Renal cortex interstitium (tissue), 11 donors: Measurements from ENCODE around the gene NR4A1. TPM values are rescaled to one million over a fixed set of nuclear protein-coding genes. Genes with fewer than 3 reads are reported as not detected.

Experiments
- DNase-seq, 11 donors: peaks; one replicate each; pipeline ENCODE4 v3.0.0-alpha.2; 2013; ENCODE audit warnings: low read depth in 9 of 11, low spot score in 4 of 11; ENCODE audit errors: extremely low read depth in 1 of 11
- polyA plus RNA-seq, 3 donors: library from polyadenylated mRNA; unstranded; fragments of 120-200 nt; gene quantifications; one replicate each; pipeline ENCODE4 v1.2.1, GENCODE V29; 2013; ENCODE audit not compliant: insufficient read length in 3 of 3

NR4A1 gene
- polyA plus RNA-seq, 3 donors, result 14.8 to 43.3 (median 36.0) TPM

DNA sequence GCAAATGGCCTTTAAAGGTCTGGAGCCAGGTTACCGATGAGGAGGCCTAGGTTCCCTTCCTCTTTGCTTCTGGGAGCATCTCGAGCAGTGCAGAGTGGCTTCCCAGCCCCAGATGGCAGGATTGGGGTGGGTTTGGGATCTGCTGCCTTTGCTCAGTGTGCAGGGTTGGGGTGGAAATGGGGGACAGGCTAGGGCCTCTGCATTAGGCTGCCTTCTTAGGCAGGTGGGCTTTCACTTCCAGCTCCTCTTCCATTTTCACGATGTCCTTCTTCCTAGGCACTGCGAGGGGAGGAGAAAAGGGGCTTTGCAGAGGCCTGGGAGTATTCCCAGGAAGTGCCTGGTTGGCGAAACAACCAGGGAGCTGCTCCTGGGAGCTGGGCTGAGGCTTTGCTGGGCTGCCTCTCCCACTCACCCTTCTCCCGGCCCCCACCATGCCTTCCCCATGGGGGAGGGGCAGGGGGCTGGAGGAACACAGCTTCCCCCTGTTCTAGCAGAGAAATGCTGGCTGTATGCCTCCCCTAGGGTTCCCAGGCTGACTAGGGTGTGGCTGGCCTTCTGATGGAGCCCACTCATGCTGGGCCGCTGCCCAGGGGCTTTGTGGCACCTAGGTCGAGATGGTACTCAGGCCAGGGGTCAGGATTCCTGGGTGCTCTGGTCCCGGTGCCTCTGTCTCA, 2.4 kb downstream of the NR4A1 start:
- DNase-seq, result no peak

DNA sequence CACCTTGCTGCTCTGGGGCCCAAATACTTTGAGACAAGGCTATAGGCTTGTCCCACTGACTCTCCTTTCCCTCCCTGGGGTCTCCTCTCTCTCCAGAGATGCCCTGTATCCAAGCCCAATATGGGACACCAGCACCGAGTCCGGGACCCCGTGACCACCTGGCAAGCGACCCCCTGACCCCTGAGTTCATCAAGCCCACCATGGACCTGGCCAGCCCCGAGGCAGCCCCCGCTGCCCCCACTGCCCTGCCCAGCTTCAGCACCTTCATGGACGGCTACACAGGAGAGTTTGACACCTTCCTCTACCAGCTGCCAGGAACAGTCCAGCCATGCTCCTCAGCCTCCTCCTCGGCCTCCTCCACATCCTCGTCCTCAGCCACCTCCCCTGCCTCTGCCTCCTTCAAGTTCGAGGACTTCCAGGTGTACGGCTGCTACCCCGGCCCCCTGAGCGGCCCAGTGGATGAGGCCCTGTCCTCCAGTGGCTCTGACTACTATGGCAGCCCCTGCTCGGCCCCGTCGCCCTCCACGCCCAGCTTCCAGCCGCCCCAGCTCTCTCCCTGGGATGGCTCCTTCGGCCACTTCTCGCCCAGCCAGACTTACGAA, 3.1 kb downstream of the NR4A1 start:
- no peak for DNase-seq

DNA sequence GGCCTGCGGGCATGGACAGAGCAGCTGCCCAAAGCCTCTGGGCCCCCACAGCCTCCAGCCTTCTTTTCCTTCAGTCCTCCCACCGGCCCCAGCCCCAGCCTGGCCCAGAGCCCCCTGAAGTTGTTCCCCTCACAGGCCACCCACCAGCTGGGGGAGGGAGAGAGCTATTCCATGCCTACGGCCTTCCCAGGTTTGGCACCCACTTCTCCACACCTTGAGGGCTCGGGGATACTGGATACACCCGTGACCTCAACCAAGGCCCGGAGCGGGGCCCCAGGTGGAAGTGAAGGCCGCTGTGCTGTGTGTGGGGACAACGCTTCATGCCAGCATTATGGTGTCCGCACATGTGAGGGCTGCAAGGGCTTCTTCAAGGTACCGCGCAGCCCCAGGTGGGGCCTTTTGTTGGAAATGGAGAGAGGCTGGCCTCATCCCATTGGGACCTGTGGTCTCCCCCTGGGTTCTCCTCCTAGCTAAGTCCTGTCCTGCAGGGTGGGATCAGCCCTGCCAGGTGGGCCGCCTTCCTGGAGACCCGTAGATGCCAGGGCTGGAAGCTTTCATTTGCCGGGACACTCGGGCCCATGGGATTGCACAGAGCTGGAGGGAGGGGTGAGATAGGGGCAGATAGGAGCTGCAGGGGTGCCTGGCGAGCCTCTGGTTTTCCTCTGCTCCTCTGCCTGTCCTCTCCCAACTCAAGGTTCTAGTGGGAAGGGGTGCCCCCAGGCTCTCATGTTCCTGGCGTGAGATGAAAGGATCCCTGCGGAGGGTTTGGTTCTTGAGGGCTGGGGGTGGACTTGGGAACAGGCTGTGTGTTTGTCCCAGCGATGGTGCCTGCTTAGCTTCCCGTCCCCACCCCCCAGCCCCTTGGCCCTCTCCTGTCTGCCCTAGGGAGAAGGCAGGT, 3.8 kb downstream of the NR4A1 start:
- no peak for DNase-seq

DNA sequence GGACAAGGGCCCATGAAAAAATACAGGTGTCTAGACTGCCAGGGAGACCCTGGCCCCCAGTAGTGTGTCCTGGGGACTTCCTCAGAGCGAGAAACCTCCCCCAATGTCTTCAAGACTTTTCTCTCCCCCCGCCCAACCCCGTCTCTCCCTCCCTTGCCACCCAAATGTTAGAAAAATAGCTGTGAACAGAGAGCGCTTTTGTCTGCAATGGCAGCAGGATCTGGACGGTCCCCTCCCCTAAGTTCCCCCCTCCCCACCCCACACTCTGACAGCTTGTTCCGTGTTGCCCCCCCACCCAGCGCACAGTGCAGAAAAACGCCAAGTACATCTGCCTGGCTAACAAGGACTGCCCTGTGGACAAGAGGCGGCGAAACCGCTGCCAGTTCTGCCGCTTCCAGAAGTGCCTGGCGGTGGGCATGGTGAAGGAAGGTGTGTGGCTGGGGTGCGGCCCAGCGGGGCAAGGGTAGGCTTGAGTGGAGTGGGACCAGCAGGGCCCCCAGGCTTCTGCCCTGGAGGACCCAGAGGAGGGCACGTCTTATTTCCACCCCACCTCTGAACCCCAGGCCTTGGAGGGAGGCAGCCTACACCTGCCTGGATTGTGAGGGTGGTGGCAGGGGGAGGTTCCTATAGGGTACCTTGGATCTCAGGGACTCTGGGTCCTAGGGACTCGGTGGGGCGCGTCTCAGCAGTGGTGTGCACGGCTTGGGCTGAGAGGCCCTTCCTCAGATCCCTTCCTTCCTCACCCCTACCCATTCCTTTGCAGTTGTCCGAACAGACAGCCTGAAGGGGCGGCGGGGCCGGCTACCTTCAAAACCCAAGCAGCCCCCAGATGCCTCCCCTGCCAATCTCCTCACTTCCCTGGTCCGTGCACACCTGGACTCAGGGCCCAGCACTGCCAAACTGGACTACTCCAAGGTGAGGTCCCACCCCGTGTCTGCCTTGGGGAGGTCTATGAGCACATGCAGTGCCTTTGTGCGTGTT, 4.8 kb downstream of the NR4A1 start:
- no peak for DNase-seq

DNA sequence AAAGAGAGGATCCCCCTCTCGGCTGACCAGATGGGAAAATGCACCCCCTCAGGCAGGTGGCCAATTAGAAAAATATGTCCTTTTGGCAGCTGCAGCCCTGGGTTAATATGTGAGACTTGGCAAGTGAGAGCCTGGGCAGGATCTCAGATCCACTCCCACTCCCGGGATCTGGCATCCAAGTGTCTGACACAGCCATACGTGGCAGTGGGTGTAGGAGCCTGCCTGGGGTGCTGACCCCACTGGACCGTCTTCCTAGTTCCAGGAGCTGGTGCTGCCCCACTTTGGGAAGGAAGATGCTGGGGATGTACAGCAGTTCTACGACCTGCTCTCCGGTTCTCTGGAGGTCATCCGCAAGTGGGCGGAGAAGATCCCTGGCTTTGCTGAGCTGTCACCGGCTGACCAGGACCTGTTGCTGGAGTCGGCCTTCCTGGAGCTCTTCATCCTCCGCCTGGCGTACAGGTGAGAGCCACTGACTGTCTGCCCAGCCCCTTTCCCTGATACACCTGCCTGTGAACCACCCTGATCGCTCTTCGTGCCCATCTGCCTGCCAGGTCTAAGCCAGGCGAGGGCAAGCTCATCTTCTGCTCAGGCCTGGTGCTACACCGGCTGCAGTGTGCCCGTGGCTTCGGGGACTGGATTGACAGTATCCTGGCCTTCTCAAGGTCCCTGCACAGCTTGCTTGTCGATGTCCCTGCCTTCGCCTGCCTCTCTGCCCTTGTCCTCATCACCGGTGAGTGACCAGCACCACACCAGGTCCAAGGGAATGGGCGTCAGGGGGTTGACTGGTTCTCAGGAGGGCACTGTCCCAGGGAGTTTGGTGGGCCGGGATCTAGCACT, 5.8 kb downstream of the NR4A1 start:
- no peak for DNase-seq

DNA sequence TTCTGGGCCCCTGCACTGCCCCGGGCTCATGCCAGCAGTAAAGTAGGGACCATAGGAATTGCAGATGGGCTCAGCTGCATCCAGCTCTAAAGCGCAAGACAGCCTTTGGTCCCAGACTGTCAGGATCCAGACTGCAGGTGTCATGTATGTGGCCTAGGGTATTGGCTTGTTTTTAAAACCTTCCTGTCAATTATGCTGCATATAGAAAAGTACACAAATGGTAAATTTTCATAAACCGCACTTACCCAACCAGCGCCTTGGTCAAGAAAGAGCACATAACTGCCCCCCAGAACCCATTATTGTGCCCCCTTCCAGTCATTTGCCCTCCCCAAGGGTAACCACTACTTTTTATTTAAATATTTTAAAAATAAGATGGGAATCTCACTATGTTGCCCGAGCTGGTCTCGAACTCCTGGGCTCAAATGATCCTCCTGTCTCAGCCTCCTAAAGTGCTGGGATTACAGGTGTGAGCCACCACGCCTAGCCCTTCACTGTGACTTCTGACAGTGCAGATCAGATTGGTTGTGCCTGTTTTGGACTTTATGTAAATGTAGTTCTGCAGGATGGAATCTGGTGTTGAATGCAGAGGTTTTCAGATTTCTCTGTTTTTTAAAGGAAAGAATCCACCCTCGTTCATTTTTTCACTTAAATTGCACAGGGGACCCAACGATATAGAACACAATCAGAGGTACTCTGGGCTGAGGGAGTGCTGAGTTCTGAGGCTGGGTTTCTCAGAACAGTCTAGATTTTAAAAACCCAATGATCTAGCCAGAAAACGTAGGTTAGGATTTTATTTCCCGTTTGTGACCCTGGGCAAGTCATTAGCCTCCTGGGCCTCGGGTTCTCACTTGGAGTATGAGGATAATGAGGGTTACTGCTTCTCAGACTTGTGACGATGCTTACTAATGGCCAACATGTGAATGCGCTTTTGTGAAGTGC, 6.7 kb downstream of the NR4A1 start:
- no peak for DNase-seq

DNA sequence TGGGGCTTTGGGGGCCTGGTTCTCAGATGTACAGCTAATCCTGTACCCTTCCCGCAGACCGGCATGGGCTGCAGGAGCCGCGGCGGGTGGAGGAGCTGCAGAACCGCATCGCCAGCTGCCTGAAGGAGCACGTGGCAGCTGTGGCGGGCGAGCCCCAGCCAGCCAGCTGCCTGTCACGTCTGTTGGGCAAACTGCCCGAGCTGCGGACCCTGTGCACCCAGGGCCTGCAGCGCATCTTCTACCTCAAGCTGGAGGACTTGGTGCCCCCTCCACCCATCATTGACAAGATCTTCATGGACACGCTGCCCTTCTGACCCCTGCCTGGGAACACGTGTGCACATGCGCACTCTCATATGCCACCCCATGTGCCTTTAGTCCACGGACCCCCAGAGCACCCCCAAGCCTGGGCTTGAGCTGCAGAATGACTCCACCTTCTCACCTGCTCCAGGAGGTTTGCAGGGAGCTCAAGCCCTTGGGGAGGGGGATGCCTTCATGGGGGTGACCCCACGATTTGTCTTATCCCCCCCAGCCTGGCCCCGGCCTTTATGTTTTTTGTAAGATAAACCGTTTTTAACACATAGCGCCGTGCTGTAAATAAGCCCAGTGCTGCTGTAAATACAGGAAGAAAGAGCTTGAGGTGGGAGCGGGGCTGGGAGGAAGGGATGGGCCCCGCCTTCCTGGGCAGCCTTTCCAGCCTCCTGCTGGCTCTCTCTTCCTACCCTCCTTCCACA, 7.6 kb downstream of the NR4A1 start:
- no peak for DNase-seq

DNA sequence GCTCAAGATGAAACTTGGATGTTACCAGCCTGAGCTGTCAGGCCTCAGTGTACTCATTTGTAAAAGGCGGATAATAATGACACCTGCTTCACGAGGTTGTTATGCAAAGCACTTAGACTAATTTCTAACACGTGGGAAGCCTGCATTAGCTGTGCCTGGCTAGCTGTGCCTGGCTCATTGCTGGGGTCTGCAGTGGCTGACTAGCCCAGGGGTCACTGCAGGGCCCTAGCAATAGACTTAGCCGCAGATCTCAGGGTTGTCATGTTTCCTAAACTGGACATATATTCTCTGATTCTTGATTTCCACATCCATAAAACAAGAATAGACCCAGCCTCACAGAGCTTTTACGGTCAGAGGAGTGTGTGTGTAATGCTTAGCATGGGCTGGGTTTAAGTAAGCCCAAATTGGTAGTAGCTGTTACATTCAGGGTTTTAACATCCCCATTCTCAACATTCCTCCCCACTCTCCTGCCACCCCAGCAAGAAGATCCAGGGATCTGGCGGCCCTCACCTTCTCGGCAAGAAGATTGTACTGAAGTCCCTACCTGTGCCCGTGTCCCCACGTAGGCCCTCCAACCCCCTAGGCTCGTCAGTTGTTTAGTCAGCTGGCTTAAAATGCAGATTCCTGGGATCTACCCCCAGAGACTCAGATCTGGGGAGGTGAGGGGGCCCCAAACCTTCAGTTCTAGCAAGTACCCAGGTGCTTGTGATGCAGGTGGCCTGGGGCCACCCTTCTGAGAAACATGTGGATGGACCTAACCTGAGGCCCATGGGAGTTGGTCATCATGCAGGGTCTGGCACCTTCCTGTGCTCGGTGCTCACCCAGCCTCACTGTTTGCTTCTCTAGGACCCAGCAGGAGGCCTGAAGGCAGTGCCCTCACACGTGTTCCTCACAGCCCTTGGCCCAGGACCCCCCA, 8.6 kb downstream of the NR4A1 start:
- DNase-seq, result no peak

DNA sequence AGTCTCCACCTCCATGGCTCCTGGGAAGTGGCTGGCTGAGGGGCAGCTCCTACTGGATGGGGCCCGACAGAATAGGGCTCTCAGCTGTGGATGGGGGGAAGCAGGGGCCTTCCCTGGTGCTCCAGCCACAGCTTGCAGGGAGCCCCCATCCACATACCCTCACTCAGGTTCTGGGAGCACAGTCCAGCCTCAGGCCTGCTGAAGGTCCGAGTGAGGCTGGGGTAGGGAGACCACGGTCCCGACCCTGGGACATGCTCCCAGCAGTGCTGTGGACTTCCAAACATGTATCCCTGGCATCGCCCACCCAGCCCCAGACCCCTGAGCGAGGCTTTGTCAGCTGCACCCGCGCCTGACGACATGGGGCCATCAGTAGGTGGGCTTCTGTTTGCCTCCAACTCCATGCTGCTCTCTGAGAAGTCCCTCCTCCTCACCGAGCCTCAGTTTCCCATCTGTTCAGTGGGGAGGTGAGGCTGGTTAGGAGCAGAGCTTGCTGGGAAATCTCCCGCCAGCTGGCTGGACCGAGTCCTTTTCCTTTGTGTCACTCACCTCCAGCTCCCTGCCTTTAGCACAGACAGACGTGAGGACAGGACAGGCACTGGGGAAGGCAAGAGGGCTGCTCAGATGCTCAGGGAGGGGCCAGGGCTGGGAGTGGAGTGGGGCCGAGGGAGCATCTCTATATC, 9.4 kb downstream of the NR4A1 start:
- no peak for DNase-seq

DNA sequence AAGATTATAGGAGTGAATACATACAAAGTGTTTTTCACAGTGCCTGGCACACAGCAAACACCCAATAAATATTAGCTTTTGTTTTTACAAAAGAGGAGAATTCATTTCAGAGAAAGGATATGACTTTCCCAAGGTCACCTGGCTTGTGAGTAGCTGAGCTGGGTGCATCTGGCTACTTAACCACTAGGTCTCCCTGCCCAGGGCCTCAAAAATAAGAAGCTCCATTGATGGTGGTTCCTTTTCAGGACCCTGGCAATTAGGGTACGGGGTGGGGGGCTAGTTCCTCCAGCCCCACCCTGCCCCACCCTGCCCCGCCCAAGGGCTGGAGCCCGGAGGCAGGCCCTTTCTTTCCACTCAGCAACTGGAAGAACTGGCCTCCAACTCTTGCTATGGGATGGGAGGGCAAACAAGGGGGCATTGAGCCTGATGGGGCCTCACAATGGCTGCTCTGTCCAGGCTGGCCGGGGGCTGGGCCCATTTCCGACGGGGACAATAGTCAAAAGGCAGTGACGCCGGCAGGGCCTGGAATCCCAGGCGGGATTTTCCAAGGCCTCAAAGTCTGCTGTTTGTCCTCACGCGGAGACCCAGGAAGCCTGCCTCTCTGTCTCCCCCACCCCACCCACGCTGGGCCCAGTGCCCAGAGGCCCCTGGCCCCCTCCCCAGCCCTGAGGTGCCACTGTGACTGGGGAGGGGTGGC, 10.4 kb downstream of the NR4A1 start:
- no peak for DNase-seq

DNA sequence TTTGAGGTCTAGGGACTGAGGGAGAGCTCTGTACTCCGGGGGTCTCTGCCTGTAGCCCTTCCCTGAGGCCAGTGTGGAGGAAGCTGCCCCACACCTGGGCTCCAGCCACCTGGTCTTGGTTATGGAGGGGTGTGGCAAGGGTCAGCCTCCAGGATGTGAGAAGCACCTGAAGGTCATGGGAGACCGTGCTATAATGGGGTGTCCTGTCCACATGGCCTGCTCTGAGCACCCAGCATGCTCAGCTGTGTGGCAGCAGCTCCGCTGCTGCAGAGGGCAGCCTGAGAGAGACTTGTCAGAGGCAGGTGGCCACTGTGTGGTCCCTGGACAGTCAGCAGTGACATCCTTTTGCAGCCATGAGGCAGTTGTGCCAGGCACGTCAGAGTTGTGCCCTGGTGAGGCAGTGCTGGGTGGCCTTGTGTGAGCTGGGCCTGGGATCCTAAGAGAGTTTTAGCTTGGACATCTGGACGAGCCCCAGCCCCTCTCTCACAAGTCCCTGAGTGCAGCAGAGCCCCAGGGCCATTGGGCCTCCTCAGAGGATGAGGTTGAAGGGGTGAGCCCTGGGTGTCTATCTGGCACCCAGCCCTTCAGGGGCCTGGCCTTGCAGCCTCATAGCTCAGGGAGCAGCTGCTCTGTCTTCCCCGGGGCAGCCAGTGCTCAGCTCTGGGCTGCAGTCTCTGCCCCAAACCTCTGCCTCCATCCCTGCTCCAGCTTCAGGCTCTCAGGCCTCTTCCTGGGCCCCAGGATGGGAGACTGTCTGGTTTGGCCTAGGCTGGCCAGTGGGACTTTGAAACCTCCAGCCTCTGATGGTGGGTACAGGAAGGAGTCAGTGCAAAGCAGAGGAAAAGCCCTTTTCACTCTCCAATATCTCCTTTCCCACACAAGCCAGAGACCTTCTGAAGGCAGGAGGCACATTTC, 11.2 kb downstream of the NR4A1 start:
- no peak for DNase-seq

DNA sequence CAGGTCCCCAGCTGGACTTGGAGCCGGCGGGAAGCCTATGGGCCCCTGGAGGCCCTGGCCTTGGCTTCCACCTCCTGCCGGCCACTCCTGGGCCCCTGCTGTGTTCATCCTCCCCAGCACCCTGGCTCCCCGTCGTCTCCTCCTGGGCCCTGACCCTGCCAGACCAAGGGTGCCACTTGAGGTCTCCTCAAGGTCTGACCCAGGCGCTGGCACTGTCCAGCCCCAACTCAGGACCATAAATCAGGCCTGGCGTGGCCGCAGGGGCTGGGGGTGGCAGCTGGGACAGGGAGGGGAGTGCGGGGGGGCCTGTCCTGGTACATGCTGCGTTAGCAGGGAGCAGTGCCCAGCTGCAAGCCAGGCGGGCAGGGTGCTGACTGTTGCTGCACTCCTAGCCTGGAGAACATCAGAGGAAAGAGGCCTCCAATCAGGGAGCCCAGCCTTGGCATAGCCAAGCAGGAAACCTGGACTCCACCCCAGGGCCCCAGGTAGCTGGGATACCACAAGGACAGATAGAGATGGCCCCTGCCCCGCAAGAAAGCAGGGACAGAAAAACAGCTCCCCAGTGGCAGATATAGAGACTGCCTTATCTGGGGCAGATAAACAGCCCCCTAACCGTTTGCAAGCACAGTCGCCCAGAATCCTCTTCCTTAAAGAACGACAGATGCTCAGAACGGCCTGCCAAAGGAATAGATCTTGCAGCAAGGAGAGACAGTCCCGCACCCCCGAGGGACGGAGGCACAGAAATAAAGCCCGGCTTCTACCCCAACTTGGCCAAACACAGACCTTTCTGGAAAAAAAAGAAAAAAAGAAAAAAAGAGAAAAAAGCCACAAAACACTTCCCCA, 12.1 kb downstream of the NR4A1 start:
- DNase-seq, result no peak
